ENCODE measurements around the gene CERT1. TPM values are rescaled to one million over a fixed set of nuclear protein-coding genes. Genes with fewer than 3 reads are reported as not detected.

CERT1 gene
- total RNA-seq, 2 donors from 2014 or later, result 32.3 to 35.5 TPM

DNA sequence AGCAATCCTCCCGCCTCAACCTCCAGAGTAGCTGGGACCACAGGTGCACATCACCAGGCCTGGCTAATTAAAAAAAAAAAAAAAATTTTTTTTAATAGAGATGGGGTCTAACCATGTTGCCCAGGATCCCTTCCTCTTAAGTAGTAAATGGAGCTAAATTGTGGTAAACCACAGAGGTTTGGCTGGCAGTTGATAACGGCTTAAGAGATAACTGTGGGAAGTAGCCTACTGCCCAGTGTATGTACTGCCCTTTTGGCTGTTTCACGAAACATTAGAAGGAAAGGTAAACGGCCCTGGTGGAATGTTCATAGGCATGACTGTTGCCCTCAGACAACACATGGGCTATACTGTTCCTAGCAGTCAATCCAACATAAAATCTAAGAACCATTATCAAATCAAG is 130.0 kb downstream of the CERT1 start:
- TF ChIP-seq POLR2AphosphoS5 (IDR thresholded peaks at IDR 0.05) (no peak), POLR2A (IDR thresholded peaks at IDR 0.05) (no peak)
- TF ChIP-seq, protein P1, sequence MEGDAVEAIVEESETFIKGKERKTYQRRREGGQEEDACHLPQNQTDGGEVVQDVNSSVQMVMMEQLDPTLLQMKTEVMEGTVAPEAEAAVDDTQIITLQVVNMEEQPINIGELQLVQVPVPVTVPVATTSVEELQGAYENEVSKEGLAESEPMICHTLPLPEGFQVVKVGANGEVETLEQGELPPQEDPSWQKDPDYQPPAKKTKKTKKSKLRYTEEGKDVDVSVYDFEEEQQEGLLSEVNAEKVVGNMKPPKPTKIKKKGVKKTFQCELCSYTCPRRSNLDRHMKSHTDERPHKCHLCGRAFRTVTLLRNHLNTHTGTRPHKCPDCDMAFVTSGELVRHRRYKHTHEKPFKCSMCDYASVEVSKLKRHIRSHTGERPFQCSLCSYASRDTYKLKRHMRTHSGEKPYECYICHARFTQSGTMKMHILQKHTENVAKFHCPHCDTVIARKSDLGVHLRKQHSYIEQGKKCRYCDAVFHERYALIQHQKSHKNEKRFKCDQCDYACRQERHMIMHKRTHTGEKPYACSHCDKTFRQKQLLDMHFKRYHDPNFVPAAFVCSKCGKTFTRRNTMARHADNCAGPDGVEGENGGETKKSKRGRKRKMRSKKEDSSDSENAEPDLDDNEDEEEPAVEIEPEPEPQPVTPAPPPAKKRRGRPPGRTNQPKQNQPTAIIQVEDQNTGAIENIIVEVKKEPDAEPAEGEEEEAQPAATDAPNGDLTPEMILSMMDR (IDR thresholded peaks at IDR 0.05), result no peak
- 82% methylated on average over 4 of the region's 4 CpGs for WGBS
- no peak overlapping the region for H3K4me3 ChIP-seq
- H3K27ac ChIP-seq, result no peak overlapping the region
- no peaks in the 10 kb centered on the region for H3K9me3 ChIP-seq
- H3K4me1 ChIP-seq (replicated peaks), result no peaks in the 10 kb centered on the region
- DNase-seq (ENCODE audit: low spot score), result no peak
- intact Hi-C loops (cut with DNase I), result no loop called here
- H3K27me3 ChIP-seq (replicated peaks; ENCODE audit: insufficient read depth), result no peaks in the 10 kb centered on the region
- peaks cover 0 to 4% of the 10 kb centered on the region in 2 donors for H3K36me3 ChIP-seq

DNA sequence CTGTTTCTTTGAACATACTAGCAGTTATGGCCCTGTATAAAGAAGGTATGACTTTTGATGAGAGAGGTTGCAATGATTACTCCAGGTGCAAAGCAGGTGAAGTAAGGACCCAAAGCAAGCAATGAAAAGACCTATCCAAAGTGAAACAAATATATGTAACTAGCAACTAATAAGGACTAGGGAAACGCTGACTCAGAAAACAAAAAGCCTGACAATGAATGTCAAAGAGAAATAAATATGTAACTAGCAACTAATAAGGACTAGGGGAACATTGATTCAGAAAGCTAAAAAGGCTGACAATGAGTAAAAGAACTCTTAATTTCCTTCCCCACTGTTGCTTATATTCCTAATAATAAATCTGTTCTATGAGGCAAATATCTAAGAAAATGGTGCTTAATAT is 131.3 kb downstream of the CERT1 start:
- TF ChIP-seq, protein P1 (IDR thresholded peaks at IDR 0.05), result no peak
- no peak for TF ChIP-seq POLR2AphosphoS5 (IDR thresholded peaks at IDR 0.05)
- TF ChIP-seq POLR2A (IDR thresholded peaks at IDR 0.05), result no peak
- no peak for DNase-seq (ENCODE audit: low spot score)
- intact Hi-C loops (cut with DNase I), result no loop called here
- 69% methylated on average over 1 of the region's 1 CpG for WGBS
- no peak overlapping the region for H3K4me3 ChIP-seq
- no peaks in the 10 kb centered on the region for H3K9me3 ChIP-seq
- peaks cover 0 to 4% of the 10 kb centered on the region in 2 donors for H3K36me3 ChIP-seq
- H3K4me1 ChIP-seq (replicated peaks), result no peaks in the 10 kb centered on the region
- no peak overlapping the region for H3K27ac ChIP-seq
- H3K27me3 ChIP-seq (replicated peaks; ENCODE audit: insufficient read depth), result no peaks in the 10 kb centered on the region

DNA sequence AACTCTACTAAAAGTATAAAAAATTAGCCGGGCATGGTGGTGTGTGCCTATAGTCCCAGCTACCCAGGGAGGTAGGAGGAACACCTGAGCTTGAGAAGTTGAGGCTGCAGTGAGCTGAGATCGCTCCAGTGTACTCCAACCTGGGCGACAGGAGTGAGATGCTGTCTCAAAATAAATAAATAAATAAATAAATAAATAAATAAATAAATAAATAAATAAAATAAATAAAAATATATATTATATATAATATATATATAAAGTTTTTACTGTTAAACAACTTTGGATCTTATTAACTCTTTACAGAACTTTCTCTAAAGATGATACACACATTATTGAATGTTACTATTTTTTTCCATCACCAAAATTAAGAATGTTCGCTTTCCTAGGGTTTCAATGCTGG is 136.0 kb downstream of the CERT1 start:
- intact Hi-C loops (cut with DNase I), result no loop called here
- TF ChIP-seq POLR2AphosphoS5 (IDR thresholded peaks at IDR 0.05), result no peak
- TF ChIP-seq POLR2A (IDR thresholded peaks at IDR 0.05), result no peak
- TF ChIP-seq, protein P1 (IDR thresholded peaks at IDR 0.05), result no peak
- no peak overlapping the region for H3K27ac ChIP-seq
- no peak for DNase-seq (ENCODE audit: low spot score)
- H3K4me1 ChIP-seq (replicated peaks), result no peaks in the 10 kb centered on the region
- H3K36me3 ChIP-seq, result peaks cover 0 to 4% of the 10 kb centered on the region in 2 donors
- H3K27me3 ChIP-seq (replicated peaks; ENCODE audit: insufficient read depth), result no peaks in the 10 kb centered on the region
- 93% methylated on average over 4 of the region's 4 CpGs for WGBS
- no peaks in the 10 kb centered on the region for H3K9me3 ChIP-seq
- no peak overlapping the region for H3K4me3 ChIP-seq

DNA sequence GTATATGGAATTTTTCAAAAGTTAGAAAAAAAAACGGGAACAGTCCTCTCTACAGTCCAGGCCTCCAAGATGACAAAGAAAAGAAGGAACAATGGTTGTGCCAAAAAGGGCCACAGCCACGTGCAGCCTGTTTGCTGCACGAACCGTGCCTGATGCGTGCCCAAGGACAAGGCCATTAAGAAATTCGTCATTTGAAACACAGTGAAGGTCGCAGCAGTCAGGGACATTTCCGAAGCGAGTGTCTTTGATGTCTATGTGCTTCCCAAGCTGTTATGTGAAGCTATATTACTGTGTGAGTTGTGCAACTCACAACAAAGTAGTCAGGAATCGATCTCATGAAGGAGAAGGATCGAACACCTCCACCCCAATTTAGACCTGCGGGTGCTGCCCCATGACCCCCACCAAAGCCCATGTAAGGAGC is 137.0 kb downstream of the CERT1 start:
- H3K36me3 ChIP-seq, result peaks cover 0 to 4% of the 10 kb centered on the region in 2 donors
- TF ChIP-seq, protein P1 (IDR thresholded peaks at IDR 0.05), result no peak
- TF ChIP-seq POLR2A (IDR thresholded peaks at IDR 0.05) (no peak), POLR2AphosphoS5 (IDR thresholded peaks at IDR 0.05) (no peak)
- H3K27ac ChIP-seq, result no peak overlapping the region
- no peaks in the 10 kb centered on the region for H3K4me1 ChIP-seq (replicated peaks)
- no peaks in the 10 kb centered on the region for H3K9me3 ChIP-seq
- DNase-seq (ENCODE audit: low spot score), result no peak
- intact Hi-C loops (cut with DNase I), result no loop called here
- WGBS, result 90% methylated on average over 12 of the region's 12 CpGs
- no peaks in the 10 kb centered on the region for H3K27me3 ChIP-seq (replicated peaks; ENCODE audit: insufficient read depth)
- no peak overlapping the region for H3K4me3 ChIP-seq

DNA sequence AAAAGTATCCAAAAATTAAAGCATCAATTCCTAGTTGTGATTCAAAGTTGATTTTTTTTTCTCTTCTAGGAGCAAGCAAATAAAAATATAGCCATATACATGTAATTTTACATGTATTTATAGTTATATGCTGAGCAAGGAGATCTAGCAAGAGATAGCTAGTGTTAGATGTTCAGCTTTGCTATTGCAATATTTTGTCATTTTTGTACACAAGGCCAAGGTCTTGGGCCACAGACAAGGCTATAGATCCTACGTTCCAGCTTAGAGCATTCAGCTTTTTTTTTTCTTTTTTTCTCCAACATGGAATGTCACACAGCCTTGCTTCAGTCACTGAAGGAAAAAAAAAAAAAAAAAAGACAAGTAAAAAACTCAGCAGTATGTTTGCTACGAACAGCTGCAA is 137.6 kb downstream of the CERT1 start:
- no peak overlapping the region for H3K27ac ChIP-seq
- 69% methylated on average over 2 of the region's 2 CpGs for WGBS
- TF ChIP-seq POLR2AphosphoS5 (IDR thresholded peaks at IDR 0.05), result no peak
- TF ChIP-seq, protein P1 (IDR thresholded peaks at IDR 0.05), result no peak
- TF ChIP-seq POLR2A (IDR thresholded peaks at IDR 0.05), result no peak
- H3K4me3 ChIP-seq, result no peak overlapping the region
- peaks cover 0 to 2% of the 10 kb centered on the region in 2 donors for H3K36me3 ChIP-seq
- intact Hi-C loops (cut with DNase I), result no loop called here
- H3K9me3 ChIP-seq, result no peaks in the 10 kb centered on the region
- DNase-seq (ENCODE audit: low spot score), result no peak
- no peaks in the 10 kb centered on the region for H3K27me3 ChIP-seq (replicated peaks; ENCODE audit: insufficient read depth)
- no peaks in the 10 kb centered on the region for H3K4me1 ChIP-seq (replicated peaks)

Data from prostate gland (tissue), 2 donors.